NCI-H2171 treated with DMSO at 0.1 percent for 48 hours (cell line): ENCODE data around the gene PNPLA5.
"Not testable (repeated sequence)": the region's sequence is repeated elsewhere in the genome, so short reads cannot be mapped to it uniquely, and the experiment has no call there.

Source experiments
- DNase-seq: peaks from one replicate; lab custom pipeline; 2025; lab: John Stamatoyannopoulos, UW

Gene PNPLA5

DNA sequence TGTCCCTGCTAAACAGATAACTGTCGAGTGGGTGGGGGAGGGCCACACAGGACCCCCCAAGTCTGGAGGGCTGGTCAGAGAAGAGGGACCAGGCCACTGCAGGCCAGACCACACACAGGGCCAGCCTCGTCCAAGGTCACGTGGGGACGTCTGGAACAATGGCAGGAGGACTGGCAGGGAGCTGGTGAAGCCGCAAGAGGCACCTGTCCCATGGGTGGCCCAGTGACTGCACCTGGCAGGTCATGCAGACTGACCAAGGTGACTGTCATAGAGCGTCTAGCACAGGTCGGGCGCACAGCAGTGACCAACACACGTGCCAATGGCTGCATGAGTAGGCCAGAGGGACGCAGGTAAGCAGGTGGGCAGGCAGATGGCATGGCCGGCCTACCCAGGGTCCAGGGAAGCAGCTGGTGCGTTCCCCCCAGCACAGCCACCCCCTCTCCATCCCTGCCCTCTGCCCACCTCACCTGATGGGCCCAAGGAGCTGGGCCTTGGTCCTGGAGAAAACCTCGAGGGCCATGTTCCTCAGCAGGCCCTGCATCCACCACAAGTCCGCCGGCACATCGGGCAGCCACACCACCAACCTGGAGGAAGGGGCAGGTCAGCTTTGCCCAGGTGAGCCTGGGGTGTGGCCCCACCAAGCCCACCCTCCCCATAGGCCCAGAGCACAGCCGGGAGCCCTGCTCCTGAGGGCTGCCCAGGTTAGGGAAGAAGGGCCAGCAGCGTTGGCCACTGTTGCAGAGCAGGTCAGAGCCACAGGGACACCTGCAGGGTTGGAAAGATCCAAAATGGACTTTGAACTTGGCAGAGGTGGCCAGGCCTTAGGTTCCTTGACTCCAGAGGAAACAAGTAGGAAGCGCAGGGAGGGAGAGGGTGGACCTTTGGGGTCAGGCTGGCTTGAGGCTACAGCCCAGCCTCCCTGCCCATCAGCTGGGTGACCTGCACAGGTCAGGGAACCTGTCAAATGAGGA is 10.4 kb downstream of the PNPLA5 start:
- no peak for DNase-seq

- DNase-seq: no peak
These were observed 11.2 kb downstream of the PNPLA5 start for GRCh38 chr22:43880541-43880991.

GRCh38 chr22:43879901-43880540 is 11.8 kb downstream of the PNPLA5 start:
- DNase-seq: no peak

GRCh38 chr22:43878831-43879550 is 12.8 kb downstream of the PNPLA5 start:
- no peak for DNase-seq

- DNase-seq: no peak
These were observed 13.6 kb downstream of the PNPLA5 start for GRCh38 chr22:43878079-43878795.

DNA sequence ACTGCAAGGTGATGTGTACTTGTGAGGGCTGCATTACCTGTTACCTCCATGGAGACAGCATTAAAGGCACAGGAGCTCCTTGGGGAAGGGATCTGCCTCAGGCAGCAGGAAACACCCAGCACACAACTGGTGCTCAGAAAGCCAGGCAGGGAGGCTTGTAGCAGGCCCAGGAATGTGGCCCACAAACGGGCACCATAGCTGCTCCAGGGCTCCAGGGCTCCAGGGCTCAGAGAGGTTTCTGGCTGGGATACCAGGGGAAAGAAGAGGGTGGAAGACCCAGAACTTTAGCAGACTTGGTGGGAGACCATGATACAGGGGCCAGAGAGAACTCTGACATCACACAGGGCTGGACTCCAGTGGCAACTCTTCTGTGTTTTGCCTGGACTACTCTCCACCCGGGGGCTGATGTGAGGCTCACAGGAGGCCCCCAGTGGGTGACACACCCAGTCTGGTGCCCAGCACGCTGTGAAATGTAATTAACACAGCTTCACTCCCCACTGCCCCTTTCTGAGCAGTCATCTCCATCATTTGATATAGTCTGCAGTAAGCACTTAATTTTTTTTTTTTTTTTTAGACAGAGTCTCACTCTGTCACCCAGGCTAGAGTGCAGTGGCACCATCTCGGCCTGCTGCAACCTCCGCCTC is 14.8 kb downstream of the PNPLA5 start:
- DNase-seq: no peak

DNA sequence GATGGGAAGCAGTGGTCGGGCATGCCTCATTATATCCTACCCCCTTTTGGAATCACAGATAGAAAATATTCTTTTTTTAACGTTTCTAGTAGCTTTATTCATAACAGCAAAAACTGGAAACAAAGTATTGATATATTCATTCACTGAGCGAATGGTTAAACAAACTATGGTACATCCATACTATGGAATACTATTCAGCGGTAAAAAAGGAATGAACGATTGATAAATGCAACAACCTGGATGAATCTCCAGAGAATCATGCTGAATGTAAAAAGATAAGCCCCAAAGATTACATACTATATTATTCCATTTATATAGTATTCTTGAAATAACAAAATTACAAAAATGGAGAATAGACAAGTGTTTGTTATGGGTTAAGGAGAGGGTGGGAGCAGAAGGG is 22.0 kb downstream of the PNPLA5 start:
- DNase-seq: no peak

- DNase-seq: not testable (repeated sequence)
These were observed 22.8 kb downstream of the PNPLA5 start for GRCh38 chr22:43869001-43869400.

DNA sequence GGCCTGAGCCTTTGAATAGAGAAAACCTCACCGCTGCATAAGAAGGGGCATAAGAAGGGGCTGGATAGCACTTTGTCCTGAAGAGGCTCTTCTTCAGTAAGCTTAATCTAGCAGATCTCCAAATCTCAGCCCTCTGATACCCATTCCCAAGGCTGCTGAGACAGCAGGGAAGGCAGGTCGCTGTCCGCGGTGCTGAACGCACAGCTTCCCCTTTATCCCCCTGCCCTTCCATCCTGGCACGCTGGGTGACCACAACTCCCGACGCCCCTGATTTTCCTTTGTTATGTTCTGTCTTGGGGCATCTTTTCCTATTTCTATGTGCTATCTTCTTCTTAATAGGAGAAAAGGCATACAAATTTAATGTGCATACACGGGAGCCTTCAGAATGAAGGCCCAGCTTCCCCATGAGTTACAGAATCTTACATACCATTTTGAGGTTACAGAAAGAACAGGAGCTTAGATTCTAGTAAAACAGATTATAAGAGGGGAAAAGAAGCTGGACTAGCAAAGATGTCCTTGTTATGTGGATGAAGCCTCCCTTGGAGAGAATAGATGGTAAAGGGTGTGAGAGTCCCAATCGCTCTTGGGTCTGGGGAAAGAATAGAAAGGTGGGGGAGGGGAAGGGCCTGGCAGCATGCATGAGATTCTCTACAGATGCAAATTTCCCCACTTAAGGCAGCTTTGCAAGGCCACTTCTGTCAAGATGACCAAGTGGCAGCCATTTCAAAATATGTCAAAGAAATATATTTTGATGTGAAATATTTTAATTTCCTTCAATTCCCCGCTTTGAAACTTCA is 23.8 kb downstream of the PNPLA5 start:
- DNase-seq: no peak

DNA sequence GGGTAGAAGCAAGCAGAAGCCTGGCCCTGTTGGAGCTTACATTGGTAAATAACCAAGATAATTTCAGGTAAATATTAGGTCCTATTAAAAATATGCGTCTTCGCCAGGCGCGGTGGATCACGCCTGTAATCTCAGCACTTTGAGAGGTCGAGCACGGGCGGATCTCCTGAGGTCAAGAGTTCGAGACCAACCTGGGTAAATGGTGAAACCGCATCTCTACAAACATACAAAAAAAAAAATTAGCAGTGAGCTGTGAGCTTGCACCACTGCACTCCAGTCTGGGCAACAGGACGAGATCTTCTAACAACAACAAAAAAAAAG is 29.0 kb downstream of the PNPLA5 start:
- DNase-seq: no peak

DNA sequence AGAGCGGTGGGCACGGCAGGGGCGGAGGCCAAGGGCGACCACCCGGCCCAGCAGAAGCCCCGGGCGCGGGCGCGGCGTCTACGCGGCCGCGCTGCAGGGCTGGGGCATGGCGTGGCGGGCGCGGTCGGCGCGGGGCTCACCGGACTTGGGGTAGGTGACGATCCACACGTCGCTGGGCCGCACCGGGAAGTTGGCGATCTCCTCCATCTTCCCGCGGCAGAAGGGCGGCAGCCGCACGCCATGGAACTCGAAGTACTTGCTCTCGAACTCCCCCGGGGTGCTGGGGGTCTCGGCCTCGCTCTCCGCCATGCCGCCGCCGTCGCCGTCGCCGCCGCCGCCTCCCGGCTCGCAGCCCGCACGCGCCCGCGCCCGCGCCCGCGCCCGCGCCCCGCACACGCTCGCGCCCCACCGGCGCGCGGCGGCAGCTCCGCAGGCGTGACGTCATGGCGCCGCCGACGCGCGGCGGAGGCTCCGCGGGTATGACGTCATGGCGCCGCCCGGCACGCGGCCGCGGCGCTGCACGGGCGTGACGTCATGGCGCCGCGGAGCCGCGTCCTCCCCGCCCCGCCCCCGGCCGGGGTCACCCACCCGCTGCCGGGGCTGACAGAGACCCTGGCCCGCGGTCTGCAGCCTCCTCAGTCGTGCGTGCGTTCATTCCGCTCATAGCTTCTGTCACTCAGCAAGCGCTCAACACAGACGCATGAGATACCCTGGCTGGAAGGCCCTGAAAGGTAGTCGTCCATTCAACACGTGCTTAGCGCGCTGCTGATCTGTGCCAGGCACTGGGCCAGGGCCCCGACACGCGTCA is 29.5 kb downstream of the PNPLA5 start, which contains the start of gene SULT4A1:
SULT4A1 (minus strand) TSS at position 440 of the 808 bp plus-strand sequence; CDS start at position 309, 131 bp downstream.
- DNase-seq: peak; percentile 40

DNA sequence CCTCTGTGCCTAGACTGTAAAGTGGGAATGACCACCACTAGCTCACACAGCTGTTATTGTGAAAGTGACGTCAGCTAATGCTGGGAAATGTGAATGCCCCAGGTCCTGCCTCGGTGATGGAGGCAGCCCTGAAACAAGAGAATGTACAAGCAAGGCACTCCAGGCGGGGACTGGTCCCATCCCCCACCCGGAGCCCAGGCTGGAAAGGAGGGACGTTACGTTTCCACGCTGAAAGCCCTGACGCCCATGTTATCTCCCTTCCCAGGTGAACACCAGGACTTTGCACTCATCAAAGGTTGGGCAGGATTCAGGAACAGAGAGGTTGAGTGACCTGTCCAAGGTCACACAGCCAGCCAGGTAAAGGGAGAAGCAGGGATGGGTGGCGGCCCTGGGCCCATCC is 30.3 kb downstream of the PNPLA5 start:
- peak; percentile 7 for DNase-seq

GRCh38 chr22:43860831-43861230 is 31.0 kb downstream of the PNPLA5 start:
- no peak for DNase-seq

DNA sequence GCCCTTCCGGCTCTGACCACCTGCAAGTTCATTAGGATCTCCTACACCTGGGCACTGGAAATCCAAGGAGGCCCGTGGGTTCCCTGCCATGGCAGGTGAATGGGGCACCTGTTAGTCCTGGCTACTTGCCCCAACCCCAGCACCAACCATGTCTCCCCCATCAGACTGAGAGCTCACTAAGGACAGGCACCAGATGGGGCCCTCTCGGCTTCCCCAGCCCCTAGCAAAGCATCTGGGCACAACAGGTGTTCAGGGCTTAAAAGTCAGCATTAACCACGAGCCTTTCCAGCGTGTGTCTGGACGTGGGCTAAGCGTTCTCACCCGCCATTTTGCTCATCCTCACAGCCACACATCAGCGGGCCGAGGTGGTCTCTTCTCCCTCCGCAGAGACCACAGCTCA is 31.7 kb downstream of the PNPLA5 start:
- DNase-seq: peak; percentile 82

DNA sequence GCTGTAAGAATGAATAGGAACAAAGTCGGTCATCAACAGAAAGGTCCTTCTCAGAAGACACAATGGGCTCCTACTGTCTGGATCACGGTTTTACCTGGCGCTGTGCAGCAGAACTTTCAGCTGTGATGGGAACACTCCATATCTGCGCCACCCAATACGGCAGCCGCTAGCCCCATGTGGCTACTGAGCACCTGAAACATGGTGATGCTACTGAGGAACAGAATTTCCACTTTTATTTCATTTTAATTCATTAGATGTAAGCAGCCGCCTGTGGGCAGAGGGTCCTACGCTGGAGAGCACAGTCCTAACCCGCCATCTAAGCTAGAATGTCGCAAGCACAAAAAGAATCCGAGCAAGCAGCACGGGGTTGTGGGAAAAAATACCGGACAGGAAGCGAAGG is 32.2 kb downstream of the PNPLA5 start:
- no peak for DNase-seq

GRCh38 chr22:43859176-43859575 is 32.6 kb downstream of the PNPLA5 start:
- no peak for DNase-seq

- DNase-seq: no peak
These were observed 33.5 kb downstream of the PNPLA5 start for GRCh38 chr22:43858156-43858895.

DNA sequence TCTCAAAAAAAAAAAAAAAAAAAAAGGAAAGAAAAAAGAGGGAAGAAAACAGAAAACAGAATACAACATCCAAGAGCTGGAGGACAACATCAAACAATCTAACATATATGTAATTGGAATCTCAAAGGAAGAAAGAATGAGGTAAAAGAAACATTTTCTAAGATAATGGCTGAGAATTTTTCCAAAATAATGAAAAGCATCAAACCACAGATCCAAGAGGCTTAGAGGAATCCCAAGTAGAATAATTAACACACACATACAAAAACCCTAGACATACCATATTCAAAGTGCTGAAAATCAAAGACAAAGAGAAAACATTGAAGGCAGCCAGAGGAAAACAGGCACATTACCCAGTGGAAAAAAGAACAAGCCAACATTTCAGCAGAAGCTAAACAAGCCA is 34.4 kb downstream of the PNPLA5 start:
- no peak for DNase-seq

DNA sequence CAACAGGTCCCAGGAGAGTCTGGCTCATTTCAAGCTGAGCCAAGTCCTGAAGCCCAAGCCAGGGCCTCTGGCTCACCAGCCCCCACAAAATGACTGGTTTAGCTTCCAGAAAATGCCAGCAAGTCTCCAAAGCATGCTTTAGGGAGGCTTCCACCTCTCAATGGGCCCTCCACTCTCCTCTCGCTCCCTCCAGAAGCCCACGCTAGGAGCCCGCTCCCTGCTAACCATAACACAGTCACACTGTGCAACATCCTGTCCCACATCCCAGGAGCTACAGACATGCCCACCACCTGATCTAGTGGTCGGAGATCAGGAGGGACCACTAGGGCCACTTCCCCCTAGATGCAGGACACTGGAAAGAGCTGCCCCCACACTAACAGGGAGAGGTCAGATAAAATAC is 36.4 kb downstream of the PNPLA5 start:
- DNase-seq: no peak
